IMR-90 (cell line): Measurements from ENCODE around the gene CHP1. TPM values are rescaled to one million over a fixed set of nuclear protein-coding genes. Genes with fewer than 3 reads are reported as not detected.
A peak's percentile ranks its signal among the peaks of the same experiment; 100 is the strongest.
"Not testable (repeated sequence)": the region's sequence is repeated elsewhere in the genome, so short reads cannot be mapped to it uniquely, and the experiment has no call there.

Source experiments
- ATAC-seq: fragments of 200-7000 bp; cut with Tn5 transposase; 2 replicates; pipeline ENCODE4 v1.9.1; 2020; ENCODE audit warnings: low read depth, mild to moderate bottlenecking, moderate library complexity
- BruUV-seq: library from RNA; stranded (reverse); fragments of 400-500 nt; replicated peaks from 2 replicates; lab custom pipeline; 2021; lab: Mats Ljungman, UMichigan
- CTCF ChIA-PET: fragments of 300-600 bp; formaldehyde crosslinking; extraction: SDS; loops from one replicate; lab custom pipeline; 2021; ENCODE audit warnings: antibody characterized with exemption; lab: Yijun Ruan, JAX
- POLR2A ChIA-PET: fragments of 300-600 bp; sonication (Branson Sonifier 250); formaldehyde crosslinking; loops from one replicate; lab custom pipeline; 2022; ENCODE audit warnings: antibody characterized with exemption; ENCODE audit not compliant: unreplicated experiment; lab: Charles Lee
- DNase-seq: peaks from one replicate; pipeline ENCODE4 v3.0.0; 2013
- H2AFZ ChIP-seq: replicated peaks from 2 replicates; pipeline ENCODE3; 2013; ENCODE audit warnings: low read length, mild to moderate bottlenecking; ENCODE audit not compliant: poor library complexity
- H2AK5ac ChIP-seq: 2 replicates; pipeline ENCODE4 v1.6.1; 2013; ENCODE audit warnings: low read depth, low read length, inconsistent platforms
- H2AK9ac ChIP-seq: replicated peaks from 2 replicates; pipeline ENCODE3; 2013; ENCODE audit warnings: mild to moderate bottlenecking, low read depth, low read length, moderate library complexity; ENCODE audit not compliant: poor library complexity
- H2BK120ac ChIP-seq: 2 replicates; pipeline ENCODE4 v1.6.1; 2013; ENCODE audit warnings: low read depth, low read length, inconsistent platforms
- H2BK15ac ChIP-seq: 3 replicates; pipeline ENCODE4 v1.6.1; 2013; ENCODE audit warnings: low read depth, low read length, inconsistent platforms
- H2BK20ac ChIP-seq: 2 replicates; pipeline ENCODE4 v1.6.1; 2013; ENCODE audit warnings: low read depth, mild to moderate bottlenecking, inconsistent platforms, low read length, moderate library complexity
- H2BK5ac ChIP-seq: 2 replicates; pipeline ENCODE4 v1.6.1; 2013; ENCODE audit warnings: mild to moderate bottlenecking, low read depth, low read length, inconsistent platforms; ENCODE audit not compliant: poor library complexity, severe bottlenecking
- H3K14ac ChIP-seq: replicated peaks from 2 replicates; pipeline ENCODE4 v1.6.1; 2013; ENCODE audit warnings: low read depth, low read length, inconsistent platforms
- H3K18ac ChIP-seq: 2 replicates; pipeline ENCODE4 v1.6.1; 2013; ENCODE audit warnings: low read depth, low read length, control low read depth
- H3K23ac ChIP-seq: 2 replicates; pipeline ENCODE4 v1.6.1; 2013; ENCODE audit warnings: low read depth, low read length, inconsistent platforms
- H3K27ac ChIP-seq: 2 replicates; pipeline ENCODE4 v1.5.1; 2013; ENCODE audit warnings: mild to moderate bottlenecking, control low read depth, low read length; ENCODE audit not compliant: insufficient read depth
- H3K27me3 ChIP-seq: 2 replicates; pipeline ENCODE4 v1.6.1; 2013; ENCODE audit warnings: low read length; ENCODE audit not compliant: control insufficient read depth, insufficient read depth
- H3K36me3 ChIP-seq: 2 replicates; pipeline ENCODE4 v1.6.1; 2013; ENCODE audit warnings: low read length, mixed read lengths; ENCODE audit not compliant: control insufficient read depth, insufficient read depth
- H3K4ac ChIP-seq: 2 replicates; pipeline ENCODE4 v1.6.1; 2013; ENCODE audit warnings: low read depth, low read length, inconsistent platforms
- H3K4me1 ChIP-seq: 2 replicates; pipeline ENCODE4 v1.6.1; 2013; ENCODE audit warnings: low read length, mixed read lengths; ENCODE audit not compliant: control insufficient read depth, insufficient read depth
- H3K4me2 ChIP-seq: 2 replicates; pipeline ENCODE4 v1.6.1; 2013; ENCODE audit warnings: low read depth, mild to moderate bottlenecking, control low read depth, low read length, moderate library complexity
- H3K4me3 ChIP-seq: 2 replicates; pipeline ENCODE4 v1.5.1; 2013; ENCODE audit warnings: low read depth, mild to moderate bottlenecking, control low read depth, low read length, moderate library complexity; ENCODE audit not compliant: insufficient read depth
- H3K56ac ChIP-seq: 2 replicates; pipeline ENCODE4 v1.6.1; 2013; ENCODE audit warnings: low read length, inconsistent platforms; ENCODE audit not compliant: insufficient read depth; ENCODE audit errors: extremely low read depth
- H3K79me1 ChIP-seq, 2 experiments: 2 replicates each; pipeline ENCODE4 v1.6.1; 2013; ENCODE audit warnings: low read length in 2 of 2, inconsistent platforms in 1 of 2, low read depth in 1 of 2
- H3K9ac ChIP-seq: 2 replicates; pipeline ENCODE4 v1.6.1; 2013; ENCODE audit warnings: low read depth, low read length, control low read depth
- H3K9me1 ChIP-seq: 2 replicates; pipeline ENCODE4 v1.6.1; 2013; ENCODE audit warnings: low read length, inconsistent platforms; ENCODE audit not compliant: insufficient read depth
- H3K9me3 ChIP-seq: 2 replicates; pipeline ENCODE4 v1.6.1; 2013; ENCODE audit warnings: low read length; ENCODE audit not compliant: control insufficient read depth, insufficient read depth
- H4K20me1 ChIP-seq: 2 replicates; pipeline ENCODE4 v1.6.1; 2013; ENCODE audit warnings: low read length, inconsistent platforms; ENCODE audit not compliant: insufficient read depth
- H4K5ac ChIP-seq: 2 replicates; pipeline ENCODE4 v1.6.1; 2013; ENCODE audit warnings: mild to moderate bottlenecking, low read depth, low read length, control low read depth
- H4K8ac ChIP-seq, 2 experiments: 2 replicates each; pipeline ENCODE4 v1.6.1; 2013; ENCODE audit warnings: low read depth in 2 of 2, low read length in 2 of 2, control low read depth in 1 of 2, inconsistent platforms in 1 of 2
- H4K91ac ChIP-seq: 2 replicates; pipeline ENCODE4 v1.6.1; 2013; ENCODE audit warnings: low read depth, low read length, inconsistent platforms; ENCODE audit not compliant: insufficient read depth
- WGBS, 2 experiments: methylation state at CpG; one replicate each; pipeline versions ENCODE4 v1.1.5 to v1.1.7; 2013; ENCODE audit warnings: missing lambda C conversion rate in 2 of 2; ENCODE audit not compliant: insufficient read length in 1 of 2; ENCODE audit errors: extremely low coverage in 2 of 2; 5-methylcytosine and 5-hydroxymethylcytosine counted together
- dilution Hi-C: fragments of 300-500 bp; cut with HindIII; formaldehyde crosslinking; loops from one replicate; pipeline ENCODE4 v1.14.3; 2018; ENCODE audit warnings: low sequenced_read_pairs; ENCODE audit not compliant: unreplicated experiment
- in situ Hi-C: fragments of 300-500 bp; cut with MboI; formaldehyde crosslinking; loops from 3 replicates; pipeline ENCODE4 v1.14.3; 2019; ENCODE audit warnings: low sequenced_read_pairs, inconsistent platforms, mixed read lengths
- intact Hi-C: fragments of 100-400 bp; cut with micrococcal nuclease; formaldehyde crosslinking; loops from 2 replicates; pipeline ENCODE4 v1.10.0; 2022
- polyA plus RNA-seq, 3 experiments: library from polyadenylated mRNA; depleted of rRNA; stranded (reverse); fragments of >200 nt; gene quantifications; 2 replicates each; pipeline ENCODE4 v1.2.3, GENCODE V29; 2012; ENCODE audit warnings: low replicate concordance in 1 of 3
- total RNA-seq: library from RNA; depleted of rRNA; stranded (reverse); fragments of >200 nt; gene quantifications from 2 replicates; pipeline ENCODE4 v1.2.3, GENCODE V29; 2012

The CHP1 gene
- total and polyA plus RNA-seq, 2 of the 4 experiments (the other 2 are of a cell fraction): 39.2 to 96.1 TPM

DNA sequence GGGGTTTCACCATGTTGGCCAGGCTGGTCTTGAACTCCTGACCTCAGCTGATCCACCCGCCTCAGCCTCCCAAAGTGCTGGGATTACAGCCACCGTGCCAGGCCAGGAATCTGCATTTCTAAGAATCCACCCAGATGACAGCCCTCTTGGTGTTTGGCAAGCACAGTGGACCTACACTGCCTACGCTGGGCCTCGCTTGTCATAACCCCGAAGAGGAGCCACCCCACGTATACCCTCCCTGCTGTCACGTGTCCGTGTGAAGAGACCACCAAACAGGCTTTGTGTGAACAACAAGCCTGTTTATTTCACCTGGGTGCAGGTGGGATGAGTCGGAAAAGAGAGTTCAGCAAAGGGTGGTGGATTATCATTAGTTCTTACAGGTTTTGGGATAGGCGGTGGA is 51.4 kb downstream of the CHP1 start:
- H4K5ac ChIP-seq, CTCF ChIA-PET, H4K8ac ChIP-seq, H2BK5ac ChIP-seq, in situ Hi-C loops, H3K23ac ChIP-seq, dilution Hi-C loops, H2BK120ac ChIP-seq, H3K4ac ChIP-seq, H3K9me3 ChIP-seq, H3K18ac ChIP-seq, H3K4me1 ChIP-seq, BruUV-seq, H3K4me2 ChIP-seq, POLR2A ChIA-PET, H2BK20ac ChIP-seq, H3K14ac ChIP-seq, H3K9ac ChIP-seq, H3K56ac ChIP-seq, H3K4me3 ChIP-seq, H2AK9ac ChIP-seq, H3K27ac ChIP-seq, H3K27me3 ChIP-seq, H3K9me1 ChIP-seq, H2BK15ac ChIP-seq, DNase-seq, ATAC-seq, H4K91ac ChIP-seq, H2AFZ ChIP-seq, H4K20me1 ChIP-seq: not testable (repeated sequence)
- intact Hi-C loops: loop anchor here (5.0 kb wide), 1 partner anchor 50 kb away; the partner anchor contains the start of genes NUSAP1 and OIP5
- WGBS, 2 experiments: 88% methylated on average over 3 of the region's 10 CpGs; no CpG with 5 or more reads in 1 of the 2 experiments
- Histone ChIP-seq H2AK5ac (peak overlapping the region; percentile 50; the same call in 1 of the 2 replicates), H3K79me1 (peaks cover 9 to 31% of the 10 kb centered on the region in 2 experiments; a peak in 2 of 4 replicates), H3K36me3 (peaks cover 14% of the 10 kb centered on the region)

DNA sequence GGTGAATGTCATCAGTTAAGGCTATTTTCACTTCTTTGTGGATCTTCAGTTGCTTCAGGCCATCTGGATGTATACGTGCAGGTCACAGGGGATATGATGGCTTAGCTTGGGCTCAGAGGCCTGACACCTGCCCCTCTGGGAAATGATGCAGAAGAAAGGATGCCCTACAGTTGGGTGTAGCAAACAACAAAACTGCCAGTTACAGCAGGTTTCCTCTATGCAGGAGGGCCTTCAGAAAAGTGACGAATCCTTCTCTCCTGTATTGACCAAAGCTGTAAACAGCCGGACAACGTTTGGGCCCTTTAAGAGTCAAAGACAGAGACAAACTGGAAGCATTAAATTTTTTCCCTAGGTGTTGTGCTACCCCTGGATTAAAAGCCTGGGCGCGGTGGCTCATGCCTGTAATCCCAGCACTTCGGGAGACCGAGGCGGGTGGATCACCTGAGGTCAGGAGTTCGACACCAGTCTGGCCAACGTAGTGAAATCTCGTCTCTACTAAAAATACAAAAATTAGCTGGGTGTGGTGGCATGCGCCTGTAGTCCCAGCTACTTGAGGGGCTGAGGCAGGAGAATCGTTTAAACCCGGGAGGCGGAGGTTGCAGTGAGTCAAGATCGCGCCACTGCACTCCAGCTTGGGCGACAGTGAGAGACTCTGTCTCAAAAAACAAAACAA is 52.0 kb downstream of the CHP1 start:
- BruUV-seq, H3K9me1 ChIP-seq, H3K9ac ChIP-seq, H3K18ac ChIP-seq, H3K27me3 ChIP-seq, H4K20me1 ChIP-seq, ATAC-seq, DNase-seq, CTCF ChIA-PET, dilution Hi-C loops, POLR2A ChIA-PET, H3K9me3 ChIP-seq, in situ Hi-C loops, H3K56ac ChIP-seq, H2BK15ac ChIP-seq, H3K4me1 ChIP-seq, H3K23ac ChIP-seq, H2BK120ac ChIP-seq: not testable (repeated sequence)
- Histone ChIP-seq H3K27ac (peak overlapping the region; percentile 49), H3K36me3 (peaks cover 16% of the 10 kb centered on the region), H2AFZ (peak overlapping the region; percentile 50), H3K4me2 (peak overlapping the region; percentile 42), H3K4ac (peak overlapping the region; percentile 51), H3K4me3 (peak overlapping the region; percentile 28; the same call in 1 of the 2 replicates), H4K5ac (0 out of 2 replicates have a peak overlapping the region, but pooled peaks have one; percentile 7), H4K91ac (peak overlapping the region; percentile 38; the same call in 1 of the 2 replicates), H2AK9ac (peak overlapping the region; percentile 88), H3K14ac (peak overlapping the region; percentile 39; the same call in 1 of the 2 replicates), H4K8ac (peak overlapping the region; percentile 24 to 71; a peak in 3 of 4 replicates), H2AK5ac (peak overlapping the region; percentile 73; the same call in 1 of the 2 replicates), H2BK20ac (0 out of 2 replicates have a peak overlapping the region, but pooled peaks have one; percentile 9), H3K79me1 (peaks cover 11 to 35% of the 10 kb centered on the region in 2 experiments; a peak in 3 of 4 replicates), H2BK5ac (peak overlapping the region; percentile 15)
- 93% methylated on average over 7 of the region's 19 CpGs; no CpG with 5 or more reads in 1 of the 2 experiments for WGBS, 2 experiments
- intact Hi-C loops: loop anchor here (5.0 kb wide), 1 partner anchor 49 kb away; the partner anchor contains the start of genes NUSAP1 and OIP5
